HG02840 (cell line): ENCODE results near the gene KIF1A.

Experiments used
- ATAC-seq: cut with Tn5 transposase; IDR thresholded peaks from one replicate; pipeline ENCODE4 v1.9.1; 2021; ENCODE audit warnings: mild to moderate bottlenecking, moderate library complexity, moderate number of reproducible peaks; ENCODE audit not compliant: unreplicated experiment, low FRiP score

KIF1A gene, protein sequence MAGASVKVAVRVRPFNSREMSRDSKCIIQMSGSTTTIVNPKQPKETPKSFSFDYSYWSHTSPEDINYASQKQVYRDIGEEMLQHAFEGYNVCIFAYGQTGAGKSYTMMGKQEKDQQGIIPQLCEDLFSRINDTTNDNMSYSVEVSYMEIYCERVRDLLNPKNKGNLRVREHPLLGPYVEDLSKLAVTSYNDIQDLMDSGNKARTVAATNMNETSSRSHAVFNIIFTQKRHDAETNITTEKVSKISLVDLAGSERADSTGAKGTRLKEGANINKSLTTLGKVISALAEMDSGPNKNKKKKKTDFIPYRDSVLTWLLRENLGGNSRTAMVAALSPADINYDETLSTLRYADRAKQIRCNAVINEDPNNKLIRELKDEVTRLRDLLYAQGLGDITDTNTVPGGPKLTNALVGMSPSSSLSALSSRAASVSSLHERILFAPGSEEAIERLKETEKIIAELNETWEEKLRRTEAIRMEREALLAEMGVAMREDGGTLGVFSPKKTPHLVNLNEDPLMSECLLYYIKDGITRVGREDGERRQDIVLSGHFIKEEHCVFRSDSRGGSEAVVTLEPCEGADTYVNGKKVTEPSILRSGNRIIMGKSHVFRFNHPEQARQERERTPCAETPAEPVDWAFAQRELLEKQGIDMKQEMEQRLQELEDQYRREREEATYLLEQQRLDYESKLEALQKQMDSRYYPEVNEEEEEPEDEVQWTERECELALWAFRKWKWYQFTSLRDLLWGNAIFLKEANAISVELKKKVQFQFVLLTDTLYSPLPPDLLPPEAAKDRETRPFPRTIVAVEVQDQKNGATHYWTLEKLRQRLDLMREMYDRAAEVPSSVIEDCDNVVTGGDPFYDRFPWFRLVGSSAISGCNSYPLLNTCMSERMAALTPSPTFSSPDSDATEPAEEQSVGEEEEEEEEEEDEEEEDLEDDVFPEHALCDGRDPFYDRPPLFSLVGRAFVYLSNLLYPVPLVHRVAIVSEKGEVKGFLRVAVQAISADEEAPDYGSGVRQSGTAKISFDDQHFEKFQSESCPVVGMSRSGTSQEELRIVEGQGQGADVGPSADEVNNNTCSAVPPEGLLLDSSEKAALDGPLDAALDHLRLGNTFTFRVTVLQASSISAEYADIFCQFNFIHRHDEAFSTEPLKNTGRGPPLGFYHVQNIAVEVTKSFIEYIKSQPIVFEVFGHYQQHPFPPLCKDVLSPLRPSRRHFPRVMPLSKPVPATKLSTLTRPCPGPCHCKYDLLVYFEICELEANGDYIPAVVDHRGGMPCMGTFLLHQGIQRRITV (N-terminal part only)

DNA sequence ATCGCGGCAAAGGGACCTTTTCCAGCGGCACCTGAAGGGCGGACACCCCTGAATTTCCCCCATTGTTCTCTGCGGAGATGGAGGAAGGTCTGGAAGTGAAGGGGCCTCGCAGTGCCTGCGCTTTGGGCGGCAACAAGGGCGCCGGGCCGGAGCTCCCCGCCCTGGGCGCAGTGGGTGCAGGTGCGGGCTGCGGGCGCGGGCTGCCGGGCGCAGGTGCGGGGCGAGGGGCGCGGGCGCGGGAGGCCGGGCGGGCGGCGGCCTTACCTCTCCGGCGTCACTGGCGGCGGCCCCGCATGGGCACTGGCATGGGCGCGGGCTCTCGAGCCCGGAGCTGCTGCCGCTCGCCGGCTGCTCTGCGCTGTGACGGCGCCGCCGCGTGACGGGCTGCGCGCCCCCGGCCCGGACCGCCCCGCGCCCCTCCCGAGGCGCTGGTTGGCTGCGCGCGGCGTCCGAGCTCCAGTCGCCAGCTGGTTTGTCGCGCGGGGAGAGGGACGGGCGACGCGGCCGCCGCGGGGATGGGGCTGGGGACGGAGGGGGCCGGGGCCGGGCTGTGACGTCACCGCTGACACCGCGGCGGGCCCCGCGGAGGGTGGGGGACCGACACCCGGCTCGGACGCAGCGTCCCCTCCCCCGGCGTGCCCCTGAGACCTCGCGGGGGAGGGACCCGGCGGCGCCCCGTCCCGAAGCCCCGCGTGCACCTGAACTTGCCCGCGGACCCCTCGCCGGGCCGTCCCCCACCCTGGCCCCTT lies at the start of gene KIF1A:
KIF1A (minus strand) TSS at position 362 of the 749 bp plus-strand sequence. CDS start 22,467 bp downstream, outside the sequence.
- no peak for ATAC-seq

DNA sequence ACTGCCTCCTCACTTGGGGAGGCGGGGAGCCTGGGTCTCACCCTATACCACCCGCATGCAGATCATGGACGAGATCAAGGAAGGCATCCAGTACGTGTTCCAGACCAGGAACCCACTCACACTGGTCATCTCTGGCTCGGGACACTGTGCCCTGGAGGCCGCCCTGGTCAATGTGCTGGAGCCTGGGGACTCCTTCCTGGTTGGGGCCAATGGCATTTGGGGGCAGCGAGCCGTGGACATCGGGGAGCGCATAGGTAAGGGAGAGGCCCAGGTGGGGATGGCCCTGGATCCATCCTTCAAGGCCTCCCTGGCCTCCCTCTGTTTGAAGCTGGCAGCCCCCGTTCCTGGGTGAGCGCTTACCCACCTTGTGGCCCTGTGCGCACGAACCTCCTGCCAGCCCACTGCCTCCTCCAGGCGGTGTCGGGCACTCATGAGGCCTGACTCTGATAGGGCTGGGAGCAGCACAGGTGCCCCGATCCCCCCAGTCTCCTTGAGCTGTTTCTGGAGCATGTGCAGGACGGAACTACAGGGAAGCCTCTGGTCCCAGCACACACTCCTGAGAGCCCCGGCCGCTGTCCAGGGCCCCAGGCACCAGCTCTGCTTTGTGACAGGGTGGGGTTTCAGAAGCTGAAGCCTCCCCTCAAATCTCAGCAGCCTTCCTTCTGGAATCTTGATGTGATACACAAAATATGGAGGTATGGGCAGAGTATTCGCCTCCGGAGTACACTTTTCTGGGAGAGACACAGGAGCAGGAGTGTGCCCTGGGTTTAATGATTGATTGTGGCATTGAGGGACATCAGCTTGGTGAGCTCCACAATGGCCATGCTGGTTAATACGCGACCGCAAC lies 49.3 kb upstream of the KIF1A start:
- ATAC-seq: no peak

DNA sequence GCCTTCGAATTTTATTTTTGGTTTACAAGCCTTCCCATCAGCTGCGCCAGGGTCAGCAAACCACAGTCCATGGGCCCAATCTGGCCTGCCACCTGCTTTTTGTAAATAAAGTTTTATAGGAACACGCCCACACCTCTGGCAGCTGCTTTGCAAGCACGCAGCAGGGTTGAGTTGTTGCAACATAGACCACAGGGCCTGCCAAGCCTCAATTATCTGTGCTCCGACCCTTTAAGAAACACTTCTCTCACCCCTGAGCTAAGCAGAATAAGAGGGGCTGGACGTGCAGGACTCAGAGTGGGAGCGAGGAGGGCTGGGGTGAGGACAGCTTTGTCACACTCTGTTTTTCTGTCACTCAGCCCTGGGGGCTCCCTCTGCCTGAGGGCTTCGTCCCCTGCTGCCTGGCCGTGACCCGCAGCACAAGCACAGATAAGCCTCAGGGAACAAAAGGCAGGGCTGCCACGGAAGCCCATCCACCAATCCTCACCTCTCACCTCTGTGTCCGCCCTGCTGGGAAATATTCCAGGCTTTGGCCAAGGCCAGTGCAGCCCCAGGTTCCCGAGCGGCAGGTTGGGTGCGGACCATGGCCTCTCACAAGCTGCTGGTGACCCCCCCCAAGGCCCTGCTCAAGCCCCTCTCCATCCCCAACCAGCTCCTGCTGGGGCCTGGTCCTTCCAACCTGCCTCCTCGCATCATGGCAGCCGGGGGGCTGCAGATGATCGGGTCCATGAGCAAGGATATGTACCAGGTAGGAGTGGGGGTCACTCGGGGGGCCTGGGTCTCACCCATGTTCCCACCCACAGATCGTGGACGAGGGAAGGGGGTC lies 48.5 kb upstream of the KIF1A start, which contains the start of gene AGXT:
AGXT (plus strand) TSS at position 539 of the 823 bp plus-strand sequence; CDS start at position 581, 42 bp downstream.
- ATAC-seq: no peak

DNA sequence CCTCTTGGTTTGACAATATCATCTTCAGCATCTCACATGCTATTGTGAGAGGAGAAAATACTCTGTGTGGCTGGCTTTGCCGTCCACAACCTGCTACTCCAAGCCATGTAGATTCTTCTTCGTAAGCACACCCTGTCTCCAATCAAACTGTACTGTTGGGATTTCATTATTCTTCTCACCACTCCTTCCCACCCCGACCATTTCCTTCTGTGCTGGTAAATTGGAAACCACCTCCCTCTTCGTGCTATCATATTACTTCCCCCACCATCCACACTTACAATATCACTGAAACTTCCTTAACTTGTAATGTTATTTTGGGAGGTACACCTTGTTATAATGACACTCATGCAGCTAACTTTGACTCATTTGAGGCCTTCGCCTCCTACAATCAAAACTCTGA lies 45.4 kb upstream of the KIF1A start:
- ATAC-seq: no peak

DNA sequence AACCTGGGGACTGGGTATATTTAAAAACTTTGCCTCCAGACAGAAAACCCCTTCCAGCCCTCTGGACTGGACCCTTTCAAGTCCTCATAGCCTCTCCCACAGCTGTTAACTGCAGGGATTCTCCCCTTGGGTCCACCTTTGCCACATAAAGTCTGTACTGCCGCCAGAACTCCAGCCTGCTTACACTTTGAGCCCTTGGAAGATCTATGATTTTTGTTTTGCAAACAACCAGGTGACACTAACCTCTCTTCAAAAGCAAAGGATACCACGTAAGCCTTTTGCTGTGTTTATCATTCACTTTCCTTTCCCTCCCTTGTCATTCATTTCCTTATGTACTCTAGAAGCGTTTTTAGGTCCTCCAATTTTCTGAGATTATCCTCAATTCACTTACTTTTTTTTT lies 44.5 kb upstream of the KIF1A start:
- ATAC-seq: no peak

DNA sequence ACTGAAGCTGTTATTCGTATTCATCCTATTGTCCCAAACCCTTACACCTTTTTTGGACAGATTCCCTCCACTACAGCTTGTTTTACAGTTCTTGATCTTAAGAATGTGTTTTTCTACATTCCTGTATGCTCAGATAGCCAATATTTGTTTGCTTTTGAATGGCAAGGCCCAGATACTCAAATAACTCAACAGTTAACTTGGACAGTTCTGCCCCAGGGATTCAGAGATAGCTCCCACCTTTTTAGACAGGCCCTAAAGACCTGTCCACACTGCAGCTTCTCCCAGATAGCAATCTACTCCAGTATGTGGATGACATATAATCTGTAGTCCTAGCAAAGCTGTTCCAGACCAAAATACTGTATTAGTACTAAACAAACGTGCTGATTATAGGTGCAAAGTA lies 41.5 kb upstream of the KIF1A start:
- no peak for ATAC-seq

DNA sequence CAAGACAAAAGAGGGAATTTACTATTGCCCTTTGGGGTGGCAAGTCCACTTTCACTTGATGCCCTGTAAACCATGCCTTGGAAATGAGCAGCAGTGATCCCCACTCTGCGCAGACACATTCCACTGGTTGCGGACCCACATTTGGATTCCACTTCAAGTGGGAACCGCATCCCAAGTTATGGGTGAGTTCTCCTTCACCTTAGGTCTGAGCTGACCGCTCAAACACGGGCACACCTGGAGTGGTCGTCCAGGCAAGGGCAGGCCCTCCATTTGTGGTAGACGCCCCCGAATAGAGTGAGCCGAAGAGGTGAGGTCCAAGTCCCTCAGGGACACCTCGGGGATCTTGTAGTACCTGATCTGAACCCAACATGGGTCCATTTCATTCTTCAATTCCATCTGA lies 38.9 kb upstream of the KIF1A start:
- no peak for ATAC-seq

DNA sequence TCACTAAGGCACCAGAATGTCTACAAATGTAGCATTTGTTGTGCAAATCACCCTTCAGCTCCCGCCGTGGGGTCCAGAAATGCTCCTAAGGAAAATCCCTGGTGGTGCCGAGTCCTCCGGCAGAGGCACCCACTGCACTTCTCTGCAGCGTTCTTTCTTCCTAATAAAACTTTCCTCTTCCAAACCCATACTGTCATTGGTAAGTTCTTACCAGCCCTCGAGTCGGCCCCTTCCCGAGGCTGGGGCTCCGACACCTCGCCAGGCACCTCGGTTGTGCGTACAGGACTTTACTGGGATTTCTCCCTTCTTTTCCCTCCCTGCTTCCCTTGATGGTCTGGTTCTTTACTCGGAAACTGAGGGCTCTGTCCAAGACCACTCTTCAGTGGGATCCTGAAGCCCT lies 38.3 kb upstream of the KIF1A start:
- no peak for ATAC-seq

DNA sequence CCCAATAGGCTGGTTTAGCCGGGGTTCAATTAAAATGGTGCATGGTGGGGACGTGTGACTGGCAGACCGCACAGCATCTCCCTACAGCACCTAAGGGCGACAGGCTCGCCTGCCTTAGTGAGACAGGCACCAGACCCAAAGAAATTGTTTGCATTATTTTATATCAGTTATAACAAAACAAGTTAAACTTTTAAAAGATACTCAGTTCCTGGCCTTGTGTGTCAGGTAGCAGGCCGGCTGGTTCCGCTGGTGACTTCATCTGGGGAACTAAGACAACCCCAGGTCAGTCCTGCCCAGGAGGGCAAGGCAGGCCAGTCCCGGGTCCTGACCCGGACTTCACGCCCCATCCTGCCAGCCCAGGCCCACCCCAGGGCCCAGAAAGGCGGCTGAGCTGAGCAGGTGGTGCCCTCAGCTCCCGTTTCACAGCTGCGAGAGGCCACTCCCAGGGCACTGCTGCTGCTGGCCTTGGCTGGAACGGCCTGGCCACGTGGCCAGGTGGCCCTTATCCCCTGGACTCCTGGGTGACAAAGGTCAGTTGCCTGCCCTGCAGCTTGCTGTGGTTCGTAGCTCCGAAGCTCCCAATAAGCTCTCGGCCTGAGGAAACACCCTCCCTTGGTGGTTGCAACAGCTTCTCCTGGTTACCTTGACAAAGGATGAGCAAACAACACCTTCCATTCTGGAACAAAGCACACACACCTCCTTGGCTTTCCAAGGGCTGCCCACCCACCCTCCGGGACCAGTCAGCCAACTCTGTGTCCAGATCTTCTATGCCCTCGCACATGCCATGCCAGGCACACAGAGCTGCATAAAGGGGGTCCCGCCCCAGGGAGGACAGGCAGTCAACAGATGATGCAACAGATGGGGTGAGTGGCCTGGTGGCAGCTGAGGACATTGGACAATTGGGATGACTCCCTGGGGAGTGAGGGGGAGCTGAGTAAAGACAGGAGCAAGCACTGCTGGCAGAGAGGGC lies 37.3 kb upstream of the KIF1A start:
- no peak for ATAC-seq

DNA sequence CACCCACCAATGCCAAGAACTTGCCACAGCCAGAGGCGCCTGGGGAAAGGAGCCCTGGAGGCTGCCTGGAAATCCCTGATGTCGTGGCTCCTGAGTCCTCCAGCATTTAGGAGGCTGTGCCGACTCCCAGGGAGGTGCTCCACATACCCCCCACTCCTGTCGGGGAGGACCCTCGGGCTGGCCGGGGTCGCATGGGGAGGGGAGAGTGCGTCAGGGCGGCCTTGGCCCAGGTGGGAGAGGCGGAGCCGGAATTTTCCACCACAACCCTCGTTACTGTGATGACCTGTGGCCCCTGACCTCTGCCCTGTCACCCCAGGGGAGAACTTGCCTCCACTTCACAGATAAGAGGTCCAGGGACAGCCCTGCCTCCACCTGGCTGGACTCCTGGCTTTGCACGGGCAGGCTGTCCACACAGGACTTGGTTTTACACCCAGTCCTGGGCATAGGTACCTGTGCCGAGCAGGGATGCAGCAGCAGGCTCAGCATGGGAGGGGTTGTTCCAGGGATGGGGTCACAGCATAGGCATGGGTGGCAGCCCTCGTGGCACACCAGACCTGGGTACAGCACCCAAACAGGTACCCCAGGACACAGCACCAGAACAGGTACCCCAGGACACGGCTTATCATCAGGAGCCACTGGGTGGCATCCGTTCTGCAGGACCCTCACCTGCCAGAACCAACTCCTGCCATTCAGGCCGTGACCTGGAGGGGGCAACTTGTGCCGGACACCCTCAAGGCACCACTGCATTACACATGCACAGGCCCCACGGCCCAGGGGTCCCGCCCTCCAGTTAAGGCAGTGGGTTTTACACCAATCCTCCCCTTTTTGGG lies 36.3 kb upstream of the KIF1A start:
- no peak for ATAC-seq

DNA sequence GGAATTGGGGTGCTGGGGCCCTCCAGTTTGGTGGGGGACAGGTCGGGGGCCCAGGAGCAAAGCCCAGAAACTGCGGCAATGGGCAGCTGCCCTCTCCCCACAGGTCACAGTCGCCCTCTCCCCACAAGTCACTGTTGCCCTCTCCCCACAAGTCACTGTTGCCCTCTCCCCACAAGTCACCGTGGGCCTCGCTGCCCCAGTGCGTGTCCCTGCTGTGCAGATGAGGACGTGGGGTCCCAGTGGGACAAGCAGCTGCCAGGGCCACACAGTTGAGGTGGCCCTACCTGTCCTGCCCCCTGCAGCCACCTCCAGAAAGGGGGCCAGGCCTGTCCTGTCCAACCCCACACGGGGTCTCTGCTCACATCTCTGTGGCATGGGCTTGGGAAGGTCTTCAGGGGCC lies 35.7 kb upstream of the KIF1A start:
- no peak for ATAC-seq

DNA sequence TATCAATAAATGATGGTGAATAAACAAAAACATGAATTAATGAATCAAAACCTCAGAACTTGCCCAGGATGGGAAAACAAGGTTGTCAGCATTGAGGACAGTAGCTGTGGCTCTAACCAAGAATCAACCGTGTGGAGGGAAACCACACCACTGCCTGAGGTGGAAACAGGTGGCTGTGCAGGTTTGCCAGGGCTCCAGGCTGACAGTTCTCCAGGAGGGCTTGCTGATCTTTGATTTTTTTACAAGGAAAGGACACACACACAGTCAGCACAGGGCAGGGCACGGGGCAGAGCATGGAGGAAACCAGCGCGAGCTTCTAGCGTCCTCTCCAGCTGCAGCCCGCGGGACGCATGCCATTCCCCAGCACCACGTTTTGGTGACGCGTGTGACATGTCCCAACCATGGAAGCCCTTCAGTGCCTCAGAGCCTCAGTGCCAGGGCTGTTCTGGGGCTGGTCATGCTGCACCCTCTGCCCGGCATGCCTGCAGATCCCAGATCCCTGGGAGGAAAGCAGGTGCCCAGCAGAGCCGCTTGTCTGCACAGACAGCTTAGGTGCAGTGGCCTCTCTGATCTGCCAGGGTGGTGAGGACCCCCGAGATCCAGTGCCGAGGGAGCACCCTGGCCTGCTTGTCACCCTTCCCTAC lies 32.8 kb upstream of the KIF1A start:
- no peak for ATAC-seq

DNA sequence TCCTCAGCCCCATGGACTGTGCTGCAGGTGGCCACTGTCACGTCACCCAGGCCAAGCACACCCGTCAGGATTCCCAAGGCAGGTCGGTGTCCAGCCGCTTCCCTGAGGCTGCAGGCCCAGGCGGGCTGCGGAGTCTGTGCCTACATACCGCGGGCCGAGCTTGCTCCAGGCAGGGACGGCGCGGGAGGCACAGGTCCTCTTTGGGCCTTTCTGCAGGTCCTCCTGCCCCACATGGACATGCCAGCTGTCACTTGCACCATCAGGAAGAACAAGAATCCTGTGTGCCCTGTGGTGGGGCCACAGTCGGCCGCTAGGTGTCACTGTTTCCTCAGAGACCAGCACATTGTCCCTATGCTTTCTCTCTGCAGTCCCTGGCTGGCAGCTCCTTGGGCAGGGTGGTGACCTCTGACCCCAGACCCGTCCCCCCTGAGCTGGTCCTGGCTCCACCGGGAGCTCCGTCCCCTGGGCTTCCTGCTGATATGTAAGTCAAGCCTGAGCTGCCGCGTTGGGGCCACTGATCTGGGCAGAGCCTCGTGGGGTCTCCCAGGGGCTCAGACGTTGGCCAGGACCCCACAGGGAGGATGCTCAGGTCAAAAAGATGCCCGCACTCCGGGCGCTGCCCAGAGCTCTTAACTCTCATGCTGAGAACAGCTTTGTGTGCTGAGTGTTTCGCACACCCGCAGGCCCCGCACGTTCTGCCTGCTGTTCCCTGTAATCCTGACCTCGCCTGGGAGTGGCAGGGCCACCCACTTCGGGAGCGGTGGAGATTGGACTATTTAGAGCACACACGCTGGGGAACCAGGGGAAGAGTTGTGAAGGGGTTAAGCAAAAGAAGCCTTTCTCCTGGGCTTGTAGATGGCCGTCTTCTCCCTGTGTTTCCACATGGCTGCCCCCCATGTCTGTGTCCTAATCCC lies 31.3 kb upstream of the KIF1A start:
- ATAC-seq: no peak

DNA sequence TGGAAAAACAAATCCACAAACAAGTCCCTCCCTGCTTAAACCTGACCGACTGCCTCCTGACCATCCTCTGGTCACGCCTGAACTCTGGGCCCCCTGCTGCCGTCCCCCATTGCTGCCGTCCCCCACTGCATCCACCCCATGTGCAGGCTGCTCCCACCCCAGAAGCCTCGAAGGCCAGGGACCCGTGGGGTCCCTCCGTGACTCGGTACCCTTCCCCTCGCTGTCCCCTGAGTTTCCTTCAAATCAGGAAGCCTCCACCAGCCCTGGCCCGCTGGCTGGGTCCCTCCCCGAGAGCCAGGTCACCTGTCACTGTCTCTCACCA lies 30.7 kb upstream of the KIF1A start:
- ATAC-seq: no peak

DNA sequence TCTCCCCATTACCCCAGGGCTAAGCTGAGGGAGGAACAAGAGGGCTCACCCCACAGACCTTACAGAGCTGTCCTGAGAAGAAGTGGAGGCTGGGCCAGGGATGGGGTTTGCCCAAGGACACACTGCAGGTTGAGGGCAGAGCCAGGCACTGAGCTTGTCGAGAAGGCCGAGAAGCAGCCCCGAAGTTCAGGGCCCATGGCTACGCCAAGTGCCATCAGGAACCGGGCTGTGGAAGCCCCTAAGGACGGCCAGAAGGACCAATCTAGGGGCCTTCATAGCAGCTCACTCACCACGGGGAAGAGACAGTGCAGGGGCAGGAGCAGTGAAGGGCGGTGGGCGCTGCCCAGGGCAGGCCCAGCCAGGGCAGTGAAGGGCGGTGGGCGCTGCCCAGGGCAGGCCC lies 30.0 kb upstream of the KIF1A start:
- ATAC-seq: no peak
